Stimulated activated CD8-positive, alpha-beta memory T cell treated with anti-CD3 and anti-CD28 coated beads, Interleukin-12 subunit alpha, Interleukin-12 subunit beta, amount 100 ng/mL, for 24 hours (primary cell): ENCODE data around the gene RASGRP4.
"Not testable (repeated sequence)": the region's sequence is repeated elsewhere in the genome, so short reads cannot be mapped to it uniquely, and the experiment has no call there.

ENCODE experiments used
- DNase-seq: peaks from one replicate; pipeline ENCODE4 v3.0.0-alpha.2; 2020; ENCODE audit errors: extremely low read depth

RASGRP4 gene

DNA sequence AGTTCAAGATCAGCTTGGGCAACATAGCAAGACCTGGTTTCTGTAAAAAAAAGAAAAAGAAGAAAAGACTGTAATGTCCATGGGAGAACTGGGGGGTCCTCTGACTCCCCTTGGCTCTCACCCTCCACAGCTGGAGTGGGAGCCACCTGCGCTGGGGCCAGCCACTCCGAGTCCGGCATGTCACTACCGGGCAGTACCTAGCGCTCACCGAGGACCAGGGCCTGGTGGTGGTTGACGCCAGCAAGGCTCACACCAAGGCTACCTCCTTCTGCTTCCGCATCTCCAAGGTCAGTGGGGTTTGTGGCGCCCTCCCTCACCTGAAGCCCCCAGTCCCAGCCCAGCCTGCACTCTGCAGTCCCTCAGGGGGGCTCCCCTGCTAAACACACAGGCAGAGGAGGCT, 22.2 kb upstream of the RASGRP4 start:
- DNase-seq: no peak

GRCh38 chr19:38445362-38445761, 19.3 kb upstream of the RASGRP4 start:
- no peak for DNase-seq

- no peak for DNase-seq
These were observed 18.0 kb upstream of the RASGRP4 start for GRCh38 chr19:38444026-38444425.

DNA sequence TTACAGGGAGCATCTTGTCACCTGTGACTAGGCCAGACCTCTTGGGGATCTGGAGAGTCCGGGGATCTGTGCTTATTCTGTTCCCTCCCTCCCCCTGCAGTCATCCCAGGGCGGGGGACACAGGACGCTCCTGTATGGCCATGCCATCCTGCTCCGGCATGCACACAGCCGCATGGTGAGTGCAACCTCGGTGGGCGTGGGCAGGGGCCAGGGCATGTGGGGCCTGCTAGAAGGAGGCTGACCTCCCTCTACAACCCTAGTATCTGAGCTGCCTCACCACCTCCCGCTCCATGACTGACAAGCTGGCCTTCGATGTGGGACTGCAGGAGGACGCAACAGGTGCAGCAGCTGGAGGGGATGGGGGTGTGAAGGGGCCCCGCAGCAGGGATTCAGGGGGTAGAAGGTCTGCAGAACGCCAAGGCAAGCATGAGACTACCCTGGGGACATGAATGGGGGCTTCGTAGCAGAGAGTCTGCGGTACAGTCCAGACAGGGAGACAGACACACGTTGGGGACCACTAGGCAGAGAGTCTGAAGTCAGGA, 17.5 kb upstream of the RASGRP4 start:
- no peak for DNase-seq

GRCh38 chr19:38442736-38443135, 16.7 kb upstream of the RASGRP4 start:
- no peak for DNase-seq

DNA sequence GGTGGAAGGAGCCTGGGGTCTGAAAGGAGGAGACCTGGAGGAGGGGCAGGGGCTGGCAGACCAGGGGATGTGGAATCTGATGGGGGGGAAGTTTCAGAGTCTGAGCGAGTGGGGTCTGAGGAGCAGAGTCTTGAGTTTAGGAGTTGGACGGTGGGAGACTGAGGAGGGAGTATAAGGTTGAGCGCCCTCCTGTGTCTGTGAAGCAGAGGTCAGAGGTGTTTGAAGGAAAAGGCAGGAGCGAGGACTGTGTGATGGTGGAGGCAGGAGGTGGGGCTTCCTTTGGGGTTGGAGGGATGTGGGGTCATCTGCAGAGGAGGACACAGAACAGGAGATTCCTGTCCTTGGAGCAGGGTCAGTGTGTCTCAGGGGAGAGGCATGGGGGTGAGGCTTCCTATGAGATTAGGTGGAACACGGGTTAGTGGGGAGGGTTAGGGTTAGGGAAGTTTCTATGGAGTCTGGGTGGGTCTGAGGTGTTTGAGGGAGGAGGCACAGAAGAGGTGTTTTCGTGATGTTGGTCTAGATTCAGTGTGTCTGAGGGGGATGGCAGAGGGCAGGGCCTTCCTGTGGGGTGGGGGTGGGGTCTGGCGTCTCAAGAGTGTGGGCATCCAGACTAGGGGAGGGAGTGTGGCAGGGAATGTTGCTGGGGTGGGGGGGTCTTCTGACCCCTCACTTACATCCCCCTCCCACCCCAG, 15.8 kb upstream of the RASGRP4 start:
- DNase-seq: no peak

GRCh38 chr19:38440592-38440991, 14.6 kb upstream of the RASGRP4 start:
- DNase-seq: no peak

DNA sequence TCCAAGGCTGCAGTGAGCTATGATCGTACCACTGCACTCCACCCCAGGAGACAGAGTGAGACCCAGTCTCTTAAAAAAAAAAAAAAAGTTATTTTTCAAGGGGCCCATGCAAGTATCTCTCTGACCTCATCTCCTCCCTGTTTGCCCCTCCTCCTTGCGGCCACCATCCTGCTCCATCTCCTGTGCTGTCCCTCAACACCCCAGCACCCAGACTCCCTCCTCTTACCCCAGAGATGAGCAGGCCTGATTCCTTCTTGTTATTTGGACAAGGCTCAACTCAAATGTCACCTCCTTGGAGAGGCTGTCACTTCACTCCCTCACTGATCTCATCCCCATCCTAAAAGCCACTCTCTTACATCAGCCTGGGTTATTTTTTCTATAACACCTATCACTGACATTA, 11.9 kb upstream of the RASGRP4 start:
- DNase-seq: no peak

DNA sequence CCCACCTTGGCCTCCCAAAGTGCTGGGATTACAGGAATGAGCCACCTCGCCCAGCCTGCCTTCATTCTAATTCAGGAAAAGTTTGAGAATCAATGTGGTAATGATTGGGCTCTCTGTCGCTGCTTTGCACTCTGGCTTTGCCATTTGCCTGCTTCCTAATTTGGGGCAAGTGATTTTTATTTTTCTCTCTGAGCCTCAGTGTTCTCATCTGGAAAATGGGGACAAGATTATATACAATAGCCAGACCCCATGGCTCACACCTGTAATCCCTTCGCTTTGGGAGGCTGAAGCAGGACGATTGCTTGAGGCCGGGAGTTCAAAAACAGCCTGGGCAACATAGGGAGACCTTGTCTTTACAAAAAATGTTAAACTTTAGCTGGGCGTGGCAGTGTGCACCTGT, 11.3 kb upstream of the RASGRP4 start:
- DNase-seq: no peak

- no peak for DNase-seq
These were observed 8.6 kb upstream of the RASGRP4 start for GRCh38 chr19:38434549-38435051.

GRCh38 chr19:38433268-38433733, 7.3 kb upstream of the RASGRP4 start, which contains the start of gene RYR1:
Gene RYR1 (plus strand): TSS chr19:38433691. CDS start chr19:38433830, 139 bp downstream.
- no peak for DNase-seq

DNA sequence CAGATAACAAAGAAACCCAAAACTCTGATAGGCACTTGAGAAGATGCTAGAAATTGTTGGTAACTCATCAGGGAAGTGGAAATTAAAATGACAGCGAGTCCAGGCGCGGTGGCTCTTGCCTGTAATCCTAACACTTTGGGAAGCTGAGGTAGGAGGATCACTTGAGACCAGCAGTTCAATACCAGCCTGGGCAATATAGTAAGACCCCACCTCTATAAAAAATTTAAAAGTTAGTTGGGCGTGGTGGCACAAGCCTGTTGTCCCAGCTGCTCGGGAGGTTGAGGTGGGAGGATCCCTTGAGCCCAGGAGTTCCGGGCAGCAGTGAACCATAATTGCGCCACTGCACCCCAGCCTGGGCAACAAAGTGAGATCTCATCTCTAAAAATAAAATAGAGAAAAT, 4.9 kb upstream of the RASGRP4 start:
- DNase-seq: no peak

DNA sequence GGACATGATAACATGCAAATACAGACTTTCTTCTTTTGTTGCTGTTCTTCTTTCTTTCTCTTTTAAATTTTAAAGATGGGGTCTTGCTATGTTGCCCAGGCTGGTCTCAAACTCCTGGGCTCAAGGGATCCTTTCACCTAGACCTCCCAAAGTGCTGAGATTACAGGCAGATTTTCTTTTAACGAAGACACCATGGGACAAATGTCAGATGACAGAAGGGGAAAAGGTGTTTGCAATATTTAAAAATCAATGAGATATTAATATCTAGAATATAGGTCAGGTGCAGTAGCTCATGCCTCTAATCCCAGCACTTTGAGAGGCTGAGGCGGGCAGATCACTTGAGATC, 3.8 kb upstream of the RASGRP4 start:
- no peak for DNase-seq

DNA sequence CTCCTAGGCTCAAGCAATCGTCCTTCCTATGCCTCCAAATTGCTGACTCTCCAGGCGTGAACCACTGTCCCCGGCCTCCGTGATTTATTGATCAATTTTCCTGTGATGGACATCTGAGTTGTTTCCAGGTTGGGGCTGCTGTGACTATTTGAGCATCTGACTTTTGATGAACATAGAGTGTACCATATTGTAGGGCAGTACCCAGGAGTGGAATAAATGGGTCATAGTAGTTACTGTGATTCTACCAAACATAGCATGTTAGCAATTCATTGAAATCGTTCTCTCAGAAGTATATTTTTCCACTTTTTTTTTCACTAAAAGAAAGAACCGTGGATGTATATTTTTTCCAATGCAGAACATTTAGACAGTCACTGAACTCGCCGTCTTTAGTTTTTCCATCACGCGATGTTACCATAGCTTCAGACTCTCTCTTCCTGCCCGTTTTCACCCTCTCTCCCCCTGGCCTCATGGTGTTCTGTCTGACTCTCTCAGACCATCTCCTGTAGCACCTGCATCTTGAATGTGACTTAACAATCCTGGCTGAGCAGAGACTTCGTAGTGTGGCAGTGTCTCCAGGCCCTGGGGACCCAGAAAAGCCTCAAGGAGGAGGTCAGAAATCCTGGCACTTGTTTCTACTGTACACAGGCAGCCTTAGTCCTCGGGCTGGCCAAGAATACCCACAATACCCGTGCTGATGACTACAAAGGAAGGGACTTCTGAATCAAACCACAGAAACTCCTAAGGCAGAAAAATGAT, 3.2 kb upstream of the RASGRP4 start:
- DNase-seq: no peak

GRCh38 chr19:38427035-38427677, 1.1 kb upstream of the RASGRP4 start:
- not testable (repeated sequence) for DNase-seq

DNA sequence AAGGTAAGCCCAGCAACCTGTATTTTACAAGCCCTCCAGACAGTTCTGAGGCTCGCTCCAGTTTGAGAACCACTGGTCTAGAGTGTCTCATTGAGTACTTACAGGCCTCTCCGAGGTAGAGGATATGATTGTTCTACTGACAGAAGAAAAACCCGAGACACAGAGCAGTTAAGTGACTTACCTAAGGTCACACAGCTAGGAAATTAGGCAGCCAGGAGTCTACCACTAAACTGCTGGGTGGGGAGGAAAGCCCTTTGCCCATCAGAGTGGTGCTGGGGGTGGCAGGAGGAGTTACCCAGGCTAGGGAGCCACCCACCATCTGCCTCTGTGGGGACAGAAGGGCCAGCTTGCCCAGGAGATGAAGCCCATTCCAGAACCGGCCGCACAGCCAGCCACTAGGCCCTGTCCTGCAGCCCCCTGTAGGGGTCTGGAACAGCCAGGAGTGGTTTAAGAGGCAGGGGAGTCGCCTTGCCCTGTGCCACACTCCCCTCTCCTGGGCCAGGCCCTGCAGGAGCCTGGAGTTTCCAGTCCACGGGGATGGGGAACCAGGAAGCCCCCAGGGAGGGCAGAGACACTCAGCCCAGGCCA, 703 bp downstream of the RASGRP4 start:
- no peak for DNase-seq

GRCh38 chr19:38424272-38424671, 1.7 kb downstream of the RASGRP4 start:
- no peak for DNase-seq

- no peak for DNase-seq
These were observed 3.6 kb downstream of the RASGRP4 start for GRCh38 chr19:38422438-38422837.

GRCh38 chr19:38421856-38422255, 4.2 kb downstream of the RASGRP4 start:
- DNase-seq: no peak

DNA sequence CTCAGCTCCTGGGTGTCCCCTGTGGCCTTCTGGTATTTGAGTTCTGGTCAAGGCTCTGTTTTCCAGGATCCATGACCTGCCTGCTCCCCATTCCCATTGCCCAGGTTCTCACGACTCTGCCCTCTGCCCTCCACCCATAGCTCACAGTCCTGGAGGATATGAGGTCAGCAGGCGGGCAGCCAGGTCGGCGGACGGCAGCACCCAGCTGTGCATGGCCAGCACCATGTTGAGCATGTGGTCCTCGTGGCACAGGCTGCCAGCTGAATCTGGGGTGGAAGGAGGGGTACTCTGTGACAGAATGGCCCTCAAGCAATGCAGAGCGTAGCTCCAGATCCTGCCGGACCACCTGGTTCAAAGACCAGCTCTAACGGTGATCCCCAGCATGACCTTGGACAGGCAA, 5.1 kb downstream of the RASGRP4 start:
- DNase-seq: no peak

DNA sequence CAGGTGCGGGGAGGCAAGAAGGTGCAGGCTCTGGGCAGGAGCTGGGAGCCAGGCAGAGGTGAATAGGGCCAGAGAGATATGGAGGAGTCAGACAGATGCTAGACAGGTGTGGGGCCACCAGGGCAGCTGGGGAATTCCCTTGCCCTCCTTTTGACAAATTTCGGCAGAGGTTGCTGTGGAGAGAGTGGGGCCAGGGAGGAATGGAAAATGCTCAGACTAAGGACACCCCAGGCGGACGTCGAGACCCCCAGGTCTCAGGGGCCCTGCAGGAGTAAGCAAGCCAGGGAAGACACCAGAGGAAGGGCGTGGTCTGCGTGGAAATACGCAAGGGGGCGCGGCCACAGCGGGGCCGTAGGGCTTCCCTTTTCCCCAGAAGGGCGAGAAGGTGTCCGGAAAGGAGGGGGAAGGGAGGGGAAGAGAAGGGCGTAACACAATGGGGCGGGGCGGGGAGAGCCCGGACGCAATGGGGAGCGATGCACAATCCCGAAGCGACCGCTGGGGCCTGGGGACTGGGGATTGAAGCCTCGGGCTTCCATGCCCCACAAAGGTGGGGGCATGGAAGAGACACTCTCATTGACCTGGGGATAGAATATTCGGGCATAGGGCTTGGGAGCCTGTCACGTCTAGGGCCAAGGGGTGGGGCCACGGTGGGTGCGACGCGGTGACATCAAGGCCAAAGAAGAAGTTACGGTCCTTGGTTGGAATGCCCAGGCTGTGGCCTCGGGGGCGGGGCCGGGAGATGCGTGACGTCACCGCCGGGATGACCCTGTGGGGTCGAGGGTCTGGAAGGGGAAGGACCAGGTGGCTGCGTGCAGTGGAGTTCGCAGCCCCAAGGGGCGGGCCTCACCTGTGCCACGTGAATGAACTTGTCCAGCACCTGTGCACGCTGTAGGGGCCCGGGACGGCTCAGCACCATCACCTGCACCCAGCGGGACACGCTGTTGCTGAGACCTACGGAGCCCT, 8.2 kb downstream of the RASGRP4 start:
- no peak for DNase-seq
